Measurements from ENCODE around the gene VASH1. TPM values are rescaled to one million over a fixed set of nuclear protein-coding genes. Genes with fewer than 3 reads are reported as not detected.

The VASH1 gene
- total and polyA plus RNA-seq, 2 experiments from 2014 or later: 0.78 to 2.8 TPM

DNA sequence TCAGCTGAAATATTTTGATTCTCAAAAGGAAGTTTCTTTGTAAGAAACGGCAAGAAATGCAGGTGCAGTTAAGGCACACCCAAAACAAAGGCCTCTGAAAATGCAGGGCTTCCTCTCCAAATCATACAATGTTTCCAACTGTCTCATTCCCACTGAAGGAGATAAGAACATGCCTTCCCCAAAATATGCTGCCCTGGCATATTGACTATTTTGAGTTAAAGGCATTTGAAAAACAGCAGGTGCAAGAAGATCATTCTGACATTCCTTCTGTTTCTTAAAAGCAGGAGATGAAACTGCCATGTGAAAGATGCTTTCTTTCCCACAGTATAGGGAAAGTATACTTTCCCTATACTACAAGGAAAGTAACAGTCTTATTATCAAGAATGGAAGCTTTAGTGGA, 33.4 kb upstream of the VASH1 start:
- Histone ChIP-seq H3K27me3 (ENCODE audit: insufficient read depth) (no peaks in the 10 kb centered on the region), H4K20me1 (replicated peaks; ENCODE audit: insufficient read depth) (no peaks in the 10 kb centered on the region), H3K27ac (ENCODE audit: low read depth) (no peak overlapping the region), H3K4me2 (no peak overlapping the region), H3K79me2 (replicated peaks; ENCODE audit: insufficient read depth) (no peaks in the 10 kb centered on the region), H2AFZ (peak overlapping the region; percentile 63; the same call in 1 of the 2 replicates), H3K4me1 (ENCODE audit: insufficient read depth) (0 out of 2 replicates have a peak, but pooled peaks cover 11% of the 10 kb centered on the region), H3K36me3 (ENCODE audit: insufficient read depth) (no peaks in the 10 kb centered on the region), H3K9me2 (ENCODE audit: insufficient read depth) (no peaks in the 10 kb centered on the region), H3K4me3 (no peak overlapping the region), H3F3A (replicated peaks; ENCODE audit: low read depth) (no peaks in the 10 kb centered on the region)
- Mint-ChIP-seq H3K4me3 (no peak overlapping the region), H3K36me3 (ENCODE audit: low read depth) (no peaks in the 10 kb centered on the region), H3K4me1 (peaks cover 21% of the 10 kb centered on the region), H3K9me3 (no peaks in the 10 kb centered on the region), H3K27ac (no peak overlapping the region), H3K27me3 (ENCODE audit: insufficient read depth, low read depth, poor library complexity) (peaks cover 1% of the 10 kb centered on the region)
- DNase-seq (ENCODE audit: low spot score) (no peak), ATAC-seq (no peak)
- no peak for TF ChIP-seq STAT1 (IDR thresholded peaks at IDR 0.05; ENCODE audit: unreplicated experiment)
- TF ChIP-seq, protein P1, sequence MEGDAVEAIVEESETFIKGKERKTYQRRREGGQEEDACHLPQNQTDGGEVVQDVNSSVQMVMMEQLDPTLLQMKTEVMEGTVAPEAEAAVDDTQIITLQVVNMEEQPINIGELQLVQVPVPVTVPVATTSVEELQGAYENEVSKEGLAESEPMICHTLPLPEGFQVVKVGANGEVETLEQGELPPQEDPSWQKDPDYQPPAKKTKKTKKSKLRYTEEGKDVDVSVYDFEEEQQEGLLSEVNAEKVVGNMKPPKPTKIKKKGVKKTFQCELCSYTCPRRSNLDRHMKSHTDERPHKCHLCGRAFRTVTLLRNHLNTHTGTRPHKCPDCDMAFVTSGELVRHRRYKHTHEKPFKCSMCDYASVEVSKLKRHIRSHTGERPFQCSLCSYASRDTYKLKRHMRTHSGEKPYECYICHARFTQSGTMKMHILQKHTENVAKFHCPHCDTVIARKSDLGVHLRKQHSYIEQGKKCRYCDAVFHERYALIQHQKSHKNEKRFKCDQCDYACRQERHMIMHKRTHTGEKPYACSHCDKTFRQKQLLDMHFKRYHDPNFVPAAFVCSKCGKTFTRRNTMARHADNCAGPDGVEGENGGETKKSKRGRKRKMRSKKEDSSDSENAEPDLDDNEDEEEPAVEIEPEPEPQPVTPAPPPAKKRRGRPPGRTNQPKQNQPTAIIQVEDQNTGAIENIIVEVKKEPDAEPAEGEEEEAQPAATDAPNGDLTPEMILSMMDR (conservative IDR thresholded peaks at IDR 0.05; ENCODE audit: low read depth in 2 of 2): no peak
- no peak for TF ChIP-seq REST (IDR thresholded peaks at IDR 0.05; ENCODE audit: unreplicated experiment)
- no peak for TF ChIP-seq ZNF114 (CRISPR knock-in tag; IDR thresholded peaks at IDR 0.05)
- TF ChIP-seq ETS1 (IDR thresholded peaks at IDR 0.05): no peak
- TF ChIP-seq ZNF331 (CRISPR knock-in tag; IDR thresholded peaks at IDR 0.05; ENCODE audit: low read depth): no peak
- no peak for TF ChIP-seq EZH2 (IDR thresholded peaks at IDR 0.05; ENCODE audit: low read depth, unreplicated experiment)
- TF ChIP-seq POLR2AphosphoS5 (IDR thresholded peaks at IDR 0.05; ENCODE audit: low read depth): no peak
- TF ChIP-seq NANOG (IDR thresholded peaks at IDR 0.05; ENCODE audit: borderline replicate concordance): no peak
- TF ChIP-seq EZH2phosphoT487 (IDR thresholded peaks at IDR 0.05; ENCODE audit: unreplicated experiment): no peak
- TF ChIP-seq, protein P2, sequence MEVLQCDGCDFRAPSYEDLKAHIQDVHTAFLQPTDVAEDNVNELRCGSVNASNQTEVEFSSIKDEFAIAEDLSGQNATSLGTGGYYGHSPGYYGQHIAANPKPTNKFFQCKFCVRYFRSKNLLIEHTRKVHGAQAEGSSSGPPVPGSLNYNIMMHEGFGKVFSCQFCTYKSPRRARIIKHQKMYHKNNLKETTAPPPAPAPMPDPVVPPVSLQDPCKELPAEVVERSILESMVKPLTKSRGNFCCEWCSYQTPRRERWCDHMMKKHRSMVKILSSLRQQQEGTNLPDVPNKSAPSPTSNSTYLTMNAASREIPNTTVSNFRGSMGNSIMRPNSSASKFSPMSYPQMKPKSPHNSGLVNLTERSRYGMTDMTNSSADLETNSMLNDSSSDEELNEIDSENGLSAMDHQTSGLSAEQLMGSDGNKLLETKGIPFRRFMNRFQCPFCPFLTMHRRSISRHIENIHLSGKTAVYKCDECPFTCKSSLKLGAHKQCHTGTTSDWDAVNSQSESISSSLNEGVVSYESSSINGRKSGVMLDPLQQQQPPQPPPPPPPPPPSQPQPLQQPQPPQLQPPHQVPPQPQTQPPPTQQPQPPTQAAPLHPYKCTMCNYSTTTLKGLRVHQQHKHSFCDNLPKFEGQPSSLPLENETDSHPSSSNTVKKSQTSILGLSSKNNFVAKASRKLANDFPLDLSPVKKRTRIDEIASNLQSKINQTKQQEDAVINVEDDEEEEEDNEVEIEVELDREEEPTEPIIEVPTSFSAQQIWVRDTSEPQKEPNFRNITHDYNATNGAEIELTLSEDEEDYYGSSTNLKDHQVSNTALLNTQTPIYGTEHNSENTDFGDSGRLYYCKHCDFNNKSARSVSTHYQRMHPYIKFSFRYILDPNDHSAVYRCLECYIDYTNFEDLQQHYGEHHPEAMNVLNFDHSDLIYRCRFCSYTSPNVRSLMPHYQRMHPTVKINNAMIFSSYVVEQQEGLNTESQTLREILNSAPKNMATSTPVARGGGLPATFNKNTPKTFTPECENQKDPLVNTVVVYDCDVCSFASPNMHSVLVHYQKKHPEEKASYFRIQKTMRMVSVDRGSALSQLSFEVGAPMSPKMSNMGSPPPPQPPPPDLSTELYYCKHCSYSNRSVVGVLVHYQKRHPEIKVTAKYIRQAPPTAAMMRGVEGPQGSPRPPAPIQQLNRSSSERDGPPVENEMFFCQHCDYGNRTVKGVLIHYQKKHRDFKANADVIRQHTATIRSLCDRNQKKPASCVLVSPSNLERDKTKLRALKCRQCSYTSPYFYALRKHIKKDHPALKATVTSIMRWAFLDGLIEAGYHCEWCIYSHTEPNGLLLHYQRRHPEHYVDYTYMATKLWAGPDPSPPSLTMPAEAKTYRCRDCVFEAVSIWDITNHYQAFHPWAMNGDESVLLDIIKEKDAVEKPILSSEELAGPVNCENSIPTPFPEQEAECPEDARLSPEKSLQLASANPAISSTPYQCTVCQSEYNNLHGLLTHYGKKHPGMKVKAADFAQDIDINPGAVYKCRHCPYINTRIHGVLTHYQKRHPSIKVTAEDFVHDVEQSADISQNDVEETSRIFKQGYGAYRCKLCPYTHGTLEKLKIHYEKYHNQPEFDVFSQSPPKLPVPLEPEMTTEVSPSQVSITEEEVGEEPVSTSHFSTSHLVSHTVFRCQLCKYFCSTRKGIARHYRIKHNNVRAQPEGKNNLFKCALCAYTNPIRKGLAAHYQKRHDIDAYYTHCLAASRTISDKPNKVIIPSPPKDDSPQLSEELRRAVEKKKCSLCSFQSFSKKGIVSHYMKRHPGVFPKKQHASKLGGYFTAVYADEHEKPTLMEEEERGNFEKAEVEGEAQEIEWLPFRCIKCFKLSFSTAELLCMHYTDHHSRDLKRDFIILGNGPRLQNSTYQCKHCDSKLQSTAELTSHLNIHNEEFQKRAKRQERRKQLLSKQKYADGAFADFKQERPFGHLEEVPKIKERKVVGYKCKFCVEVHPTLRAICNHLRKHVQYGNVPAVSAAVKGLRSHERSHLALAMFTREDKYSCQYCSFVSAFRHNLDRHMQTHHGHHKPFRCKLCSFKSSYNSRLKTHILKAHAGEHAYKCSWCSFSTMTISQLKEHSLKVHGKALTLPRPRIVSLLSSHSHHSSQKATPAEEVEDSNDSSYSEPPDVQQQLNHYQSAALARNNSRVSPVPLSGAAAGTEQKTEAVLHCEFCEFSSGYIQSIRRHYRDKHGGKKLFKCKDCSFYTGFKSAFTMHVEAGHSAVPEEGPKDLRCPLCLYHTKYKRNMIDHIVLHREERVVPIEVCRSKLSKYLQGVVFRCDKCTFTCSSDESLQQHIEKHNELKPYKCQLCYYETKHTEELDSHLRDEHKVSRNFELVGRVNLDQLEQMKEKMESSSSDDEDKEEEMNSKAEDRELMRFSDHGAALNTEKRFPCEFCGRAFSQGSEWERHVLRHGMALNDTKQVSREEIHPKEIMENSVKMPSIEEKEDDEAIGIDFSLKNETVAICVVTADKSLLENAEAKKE (CRISPR knock-in tag; IDR thresholded peaks at IDR 0.05): no peak
- no peak for TF ChIP-seq CREB1 (CRISPR knock-in tag; IDR thresholded peaks at IDR 0.05; ENCODE audit: low read depth)
